ENCODE measurements around the gene NANS.
"Not testable (repeated sequence)": the region's sequence is repeated elsewhere in the genome, so short reads cannot be mapped to it uniquely, and the experiment has no call there.

Gene NANS

DNA sequence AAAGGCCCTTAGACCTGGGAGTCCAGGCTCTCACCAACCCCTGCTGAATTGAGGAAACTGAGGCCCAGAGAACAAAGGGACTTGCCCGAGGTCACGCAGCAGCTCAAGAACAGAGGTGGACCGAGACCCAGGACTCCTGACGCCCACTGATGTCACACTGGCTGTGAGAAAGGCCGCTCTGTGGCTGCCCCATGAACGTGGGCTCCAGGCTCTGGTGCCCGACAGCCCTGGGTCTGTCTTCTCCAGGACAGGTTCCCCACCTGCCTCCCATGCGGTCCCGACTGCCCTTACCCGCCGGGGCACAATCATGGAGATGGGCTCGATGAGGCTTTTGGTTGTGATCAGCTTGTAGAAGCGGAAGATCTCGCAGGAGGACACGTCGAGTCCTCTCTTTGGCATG is 71.8 kb downstream of the NANS start:
- TF ChIP-seq CSDC2 (CRISPR knock-in tag; IDR thresholded peaks at IDR 0.05) (no peak), TCF4 (CRISPR knock-in tag; IDR thresholded peaks at IDR 0.05; ENCODE audit: borderline replicate concordance) (no peak), ZC3H10 (CRISPR knock-in tag; IDR thresholded peaks at IDR 0.05) (no peak), ZNF565 (CRISPR knock-in tag; conservative IDR thresholded peaks at IDR 0.05; ENCODE audit: low read depth) (no peak), OSR1 (CRISPR knock-in tag; IDR thresholded peaks at IDR 0.05) (no peak), ARNTL (CRISPR knock-in tag; IDR thresholded peaks at IDR 0.05; ENCODE audit: borderline replicate concordance, low read depth) (no peak), TOX (CRISPR knock-in tag; IDR thresholded peaks at IDR 0.05; ENCODE audit: borderline replicate concordance) (no peak), BACH2 (CRISPR knock-in tag; IDR thresholded peaks at IDR 0.05; ENCODE audit: borderline replicate concordance) (no peak), ESRRG (CRISPR knock-in tag; IDR thresholded peaks at IDR 0.05) (no peak), GLIS3 (CRISPR knock-in tag; IDR thresholded peaks at IDR 0.05) (no peak), ZNF8 (CRISPR knock-in tag; IDR thresholded peaks at IDR 0.05) (no peak), ISL1 (CRISPR knock-in tag; IDR thresholded peaks at IDR 0.05) (no peak), PPARA (CRISPR knock-in tag; IDR thresholded peaks at IDR 0.05; ENCODE audit: borderline replicate concordance) (no peak), ZNF70 (CRISPR knock-in tag; IDR thresholded peaks at IDR 0.05) (no peak), SNAI2 (CRISPR knock-in tag; IDR thresholded peaks at IDR 0.05) (no peak)
- TF ChIP-seq, protein P1, sequence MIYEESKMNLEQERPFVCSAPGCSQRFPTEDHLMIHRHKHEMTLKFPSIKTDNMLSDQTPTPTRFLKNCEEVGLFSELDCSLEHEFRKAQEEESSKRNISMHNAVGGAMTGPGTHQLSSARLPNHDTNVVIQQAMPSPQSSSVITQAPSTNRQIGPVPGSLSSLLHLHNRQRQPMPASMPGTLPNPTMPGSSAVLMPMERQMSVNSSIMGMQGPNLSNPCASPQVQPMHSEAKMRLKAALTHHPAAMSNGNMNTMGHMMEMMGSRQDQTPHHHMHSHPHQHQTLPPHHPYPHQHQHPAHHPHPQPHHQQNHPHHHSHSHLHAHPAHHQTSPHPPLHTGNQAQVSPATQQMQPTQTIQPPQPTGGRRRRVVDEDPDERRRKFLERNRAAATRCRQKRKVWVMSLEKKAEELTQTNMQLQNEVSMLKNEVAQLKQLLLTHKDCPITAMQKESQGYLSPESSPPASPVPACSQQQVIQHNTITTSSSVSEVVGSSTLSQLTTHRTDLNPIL (CRISPR knock-in tag; IDR thresholded peaks at IDR 0.05; ENCODE audit: low read depth): no peak
- TF ChIP-seq, protein P2, sequence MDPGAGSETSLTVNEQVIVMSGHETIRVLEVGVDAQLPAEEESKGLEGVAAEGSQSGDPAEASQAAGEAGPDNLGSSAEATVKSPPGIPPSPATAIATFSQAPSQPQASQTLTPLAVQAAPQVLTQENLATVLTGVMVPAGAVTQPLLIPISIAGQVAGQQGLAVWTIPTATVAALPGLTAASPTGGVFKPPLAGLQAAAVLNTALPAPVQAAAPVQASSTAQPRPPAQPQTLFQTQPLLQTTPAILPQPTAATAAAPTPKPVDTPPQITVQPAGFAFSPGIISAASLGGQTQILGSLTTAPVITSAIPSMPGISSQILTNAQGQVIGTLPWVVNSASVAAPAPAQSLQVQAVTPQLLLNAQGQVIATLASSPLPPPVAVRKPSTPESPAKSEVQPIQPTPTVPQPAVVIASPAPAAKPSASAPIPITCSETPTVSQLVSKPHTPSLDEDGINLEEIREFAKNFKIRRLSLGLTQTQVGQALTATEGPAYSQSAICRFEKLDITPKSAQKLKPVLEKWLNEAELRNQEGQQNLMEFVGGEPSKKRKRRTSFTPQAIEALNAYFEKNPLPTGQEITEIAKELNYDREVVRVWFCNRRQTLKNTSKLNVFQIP (CRISPR knock-in tag; IDR thresholded peaks at IDR 0.05; ENCODE audit: borderline replicate concordance, low read depth): no peak
- no peak for ATAC-seq

DNA sequence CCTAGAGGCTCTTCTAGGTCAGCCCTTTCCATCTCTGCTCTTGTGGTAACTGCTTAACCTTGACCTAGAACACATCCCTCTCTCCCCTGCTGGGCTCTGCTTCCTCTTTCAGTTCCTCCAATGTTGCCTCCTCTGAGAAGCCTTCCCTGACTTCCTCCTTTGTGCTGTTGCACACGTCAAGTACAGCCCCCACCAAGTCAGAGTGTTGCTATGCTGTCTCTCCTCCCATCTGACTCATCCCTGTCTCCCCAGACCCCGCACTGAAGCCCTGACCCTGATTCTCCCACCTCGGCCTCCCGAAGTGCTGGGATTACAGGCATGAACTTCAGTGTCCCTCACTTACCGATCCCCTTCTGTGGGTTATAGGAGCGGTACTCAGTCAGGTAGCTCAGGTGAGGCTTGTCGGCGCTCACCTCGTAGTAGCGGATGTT is 72.9 kb downstream of the NANS start:
- ATAC-seq: no peak
- no peak for TF ChIP-seq ZNF565 (CRISPR knock-in tag; conservative IDR thresholded peaks at IDR 0.05; ENCODE audit: low read depth)
- TF ChIP-seq, protein P3, sequence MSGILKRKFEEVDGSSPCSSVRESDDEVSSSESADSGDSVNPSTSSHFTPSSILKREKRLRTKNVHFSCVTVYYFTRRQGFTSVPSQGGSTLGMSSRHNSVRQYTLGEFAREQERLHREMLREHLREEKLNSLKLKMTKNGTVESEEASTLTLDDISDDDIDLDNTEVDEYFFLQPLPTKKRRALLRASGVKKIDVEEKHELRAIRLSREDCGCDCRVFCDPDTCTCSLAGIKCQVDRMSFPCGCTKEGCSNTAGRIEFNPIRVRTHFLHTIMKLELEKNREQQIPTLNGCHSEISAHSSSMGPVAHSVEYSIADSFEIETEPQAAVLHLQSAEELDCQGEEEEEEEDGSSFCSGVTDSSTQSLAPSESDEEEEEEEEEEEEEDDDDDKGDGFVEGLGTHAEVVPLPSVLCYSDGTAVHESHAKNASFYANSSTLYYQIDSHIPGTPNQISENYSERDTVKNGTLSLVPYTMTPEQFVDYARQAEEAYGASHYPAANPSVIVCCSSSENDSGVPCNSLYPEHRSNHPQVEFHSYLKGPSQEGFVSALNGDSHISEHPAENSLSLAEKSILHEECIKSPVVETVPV (CRISPR knock-in tag; IDR thresholded peaks at IDR 0.05): no peak
- no peak for TF ChIP-seq ZFP3 (CRISPR knock-in tag; IDR thresholded peaks at IDR 0.05)
- TF ChIP-seq ISL1 (CRISPR knock-in tag; IDR thresholded peaks at IDR 0.05): no peak
- no peak for TF ChIP-seq CSDC2 (CRISPR knock-in tag; IDR thresholded peaks at IDR 0.05)
- TF ChIP-seq GLIS3 (CRISPR knock-in tag; IDR thresholded peaks at IDR 0.05): no peak
- TF ChIP-seq ARNTL (CRISPR knock-in tag; IDR thresholded peaks at IDR 0.05; ENCODE audit: borderline replicate concordance, low read depth): no peak
- TF ChIP-seq, protein P4, sequence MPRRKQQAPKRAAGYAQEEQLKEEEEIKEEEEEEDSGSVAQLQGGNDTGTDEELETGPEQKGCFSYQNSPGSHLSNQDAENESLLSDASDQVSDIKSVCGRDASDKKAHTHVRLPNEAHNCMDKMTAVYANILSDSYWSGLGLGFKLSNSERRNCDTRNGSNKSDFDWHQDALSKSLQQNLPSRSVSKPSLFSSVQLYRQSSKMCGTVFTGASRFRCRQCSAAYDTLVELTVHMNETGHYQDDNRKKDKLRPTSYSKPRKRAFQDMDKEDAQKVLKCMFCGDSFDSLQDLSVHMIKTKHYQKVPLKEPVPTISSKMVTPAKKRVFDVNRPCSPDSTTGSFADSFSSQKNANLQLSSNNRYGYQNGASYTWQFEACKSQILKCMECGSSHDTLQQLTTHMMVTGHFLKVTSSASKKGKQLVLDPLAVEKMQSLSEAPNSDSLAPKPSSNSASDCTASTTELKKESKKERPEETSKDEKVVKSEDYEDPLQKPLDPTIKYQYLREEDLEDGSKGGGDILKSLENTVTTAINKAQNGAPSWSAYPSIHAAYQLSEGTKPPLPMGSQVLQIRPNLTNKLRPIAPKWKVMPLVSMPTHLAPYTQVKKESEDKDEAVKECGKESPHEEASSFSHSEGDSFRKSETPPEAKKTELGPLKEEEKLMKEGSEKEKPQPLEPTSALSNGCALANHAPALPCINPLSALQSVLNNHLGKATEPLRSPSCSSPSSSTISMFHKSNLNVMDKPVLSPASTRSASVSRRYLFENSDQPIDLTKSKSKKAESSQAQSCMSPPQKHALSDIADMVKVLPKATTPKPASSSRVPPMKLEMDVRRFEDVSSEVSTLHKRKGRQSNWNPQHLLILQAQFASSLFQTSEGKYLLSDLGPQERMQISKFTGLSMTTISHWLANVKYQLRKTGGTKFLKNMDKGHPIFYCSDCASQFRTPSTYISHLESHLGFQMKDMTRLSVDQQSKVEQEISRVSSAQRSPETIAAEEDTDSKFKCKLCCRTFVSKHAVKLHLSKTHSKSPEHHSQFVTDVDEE (CRISPR knock-in tag; IDR thresholded peaks at IDR 0.05): no peak
- TF ChIP-seq, protein P5, sequence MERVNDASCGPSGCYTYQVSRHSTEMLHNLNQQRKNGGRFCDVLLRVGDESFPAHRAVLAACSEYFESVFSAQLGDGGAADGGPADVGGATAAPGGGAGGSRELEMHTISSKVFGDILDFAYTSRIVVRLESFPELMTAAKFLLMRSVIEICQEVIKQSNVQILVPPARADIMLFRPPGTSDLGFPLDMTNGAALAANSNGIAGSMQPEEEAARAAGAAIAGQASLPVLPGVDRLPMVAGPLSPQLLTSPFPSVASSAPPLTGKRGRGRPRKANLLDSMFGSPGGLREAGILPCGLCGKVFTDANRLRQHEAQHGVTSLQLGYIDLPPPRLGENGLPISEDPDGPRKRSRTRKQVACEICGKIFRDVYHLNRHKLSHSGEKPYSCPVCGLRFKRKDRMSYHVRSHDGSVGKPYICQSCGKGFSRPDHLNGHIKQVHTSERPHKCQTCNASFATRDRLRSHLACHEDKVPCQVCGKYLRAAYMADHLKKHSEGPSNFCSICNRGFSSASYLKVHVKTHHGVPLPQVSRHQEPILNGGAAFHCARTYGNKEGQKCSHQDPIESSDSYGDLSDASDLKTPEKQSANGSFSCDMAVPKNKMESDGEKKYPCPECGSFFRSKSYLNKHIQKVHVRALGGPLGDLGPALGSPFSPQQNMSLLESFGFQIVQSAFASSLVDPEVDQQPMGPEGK (CRISPR knock-in tag; IDR thresholded peaks at IDR 0.05; ENCODE audit: borderline replicate concordance): no peak
- TF ChIP-seq OSR1 (CRISPR knock-in tag; IDR thresholded peaks at IDR 0.05): no peak
- TF ChIP-seq ZNF70 (CRISPR knock-in tag; IDR thresholded peaks at IDR 0.05): no peak
- no peak for TF ChIP-seq TCF4 (CRISPR knock-in tag; IDR thresholded peaks at IDR 0.05; ENCODE audit: borderline replicate concordance)

DNA sequence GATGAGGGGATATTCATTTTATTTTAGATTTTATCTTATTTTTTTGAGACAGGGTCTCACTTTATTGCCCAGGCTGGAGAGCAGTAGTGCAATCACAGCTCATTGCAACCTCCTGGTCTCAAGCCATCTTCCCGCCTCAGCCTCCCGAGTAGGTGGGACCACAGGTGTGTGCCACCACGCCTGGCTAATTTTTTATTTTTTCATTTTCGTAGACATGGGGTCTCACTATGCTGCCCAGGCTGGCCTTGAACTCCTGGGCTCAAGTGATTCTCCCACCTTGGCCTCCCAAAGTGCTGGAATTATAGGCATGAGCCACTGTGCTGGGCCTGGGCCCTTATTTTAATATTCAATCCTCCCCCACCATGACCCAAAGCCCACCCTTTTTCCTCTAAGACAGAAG is 73.5 kb downstream of the NANS start:
- not testable (repeated sequence) for ATAC-seq
